GF-D8 (cell line): ENCODE results near the gene FEZF2.

ENCODE experiments used
- DNase-seq: peaks from one replicate; lab custom pipeline; 2025; lab: John Stamatoyannopoulos, UW

FEZF2 gene

DNA sequence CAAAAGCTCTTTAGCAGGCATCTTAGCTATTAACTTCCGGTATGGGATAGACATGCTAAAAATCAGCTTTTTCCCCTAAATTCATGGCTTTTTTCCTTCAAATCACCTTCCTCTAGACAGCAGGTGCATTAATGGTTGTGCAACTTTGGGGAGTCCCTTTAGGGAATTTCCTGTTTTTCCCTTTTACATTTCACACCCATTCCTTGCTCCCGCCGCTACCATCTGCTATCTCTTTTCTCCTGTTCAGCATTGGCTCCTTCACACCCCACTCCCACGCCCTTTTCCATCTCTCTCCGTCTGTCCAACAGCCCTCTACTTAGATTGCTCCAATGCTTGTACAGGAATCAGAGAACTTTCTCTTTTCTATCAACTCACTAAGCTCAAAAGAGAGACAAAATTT is 43.4 kb downstream of the FEZF2 start:
- no peak for DNase-seq

DNA sequence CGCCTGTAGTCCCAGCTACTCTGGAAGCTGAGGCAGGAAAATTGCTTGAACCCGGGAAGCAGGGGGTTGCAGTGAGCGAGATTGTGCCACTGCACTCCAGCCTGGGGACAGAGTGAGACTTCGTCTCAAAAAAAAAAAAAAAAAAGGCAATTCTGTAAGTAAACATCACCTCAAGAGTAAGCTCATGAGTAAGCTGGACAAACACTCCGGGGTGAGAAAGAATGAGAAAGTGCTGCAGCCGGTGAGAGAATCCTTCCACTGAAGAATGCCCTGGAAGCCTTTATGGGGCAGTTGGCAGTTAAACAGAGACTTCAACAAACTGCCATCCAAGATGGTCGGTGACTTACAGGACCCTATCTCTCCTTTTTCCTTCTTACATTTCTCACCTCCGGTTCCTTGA is 47.5 kb downstream of the FEZF2 start:
- DNase-seq: no peak

DNA sequence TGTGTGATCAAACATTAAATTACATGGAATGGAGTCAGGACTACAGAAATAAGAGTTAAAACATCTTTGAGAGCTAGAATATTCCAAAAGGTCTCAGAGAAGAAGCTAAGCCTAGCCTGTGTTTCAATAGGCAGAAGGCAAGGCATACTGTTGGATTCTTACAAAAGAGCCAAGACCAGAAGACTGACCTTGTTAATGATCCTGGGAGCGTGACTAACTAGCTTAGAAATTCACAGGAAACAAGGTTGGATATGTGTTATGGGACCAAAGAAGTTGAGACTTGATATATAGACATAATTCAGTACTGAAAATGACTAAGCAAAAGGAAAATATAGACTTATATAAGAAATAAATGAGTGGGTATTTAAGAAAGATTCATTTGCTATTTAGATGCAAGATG is 50.1 kb downstream of the FEZF2 start:
- DNase-seq: no peak
